Adrenal gland (tissue), 12 donors: ENCODE measurements around the gene PARG. TPM values are rescaled to one million over a fixed set of nuclear protein-coding genes. Genes with fewer than 3 reads are reported as not detected.
"Not testable (repeated sequence)": the region's sequence is repeated elsewhere in the genome, so short reads cannot be mapped to it uniquely, and the experiment has no call there.

Source experiments
- DNase-seq, 7 donors: peaks; one replicate each; pipeline ENCODE4 v3.0.0-alpha.2; 2019 to 2020
- H3K27ac ChIP-seq, 5 donors: fragments of 200-600 bp; sonication (generic) in 4 of 5; 1 replicate in 3 of 5; 2 replicates in 2 of 5; pipeline versions ENCODE4 v1.5.1 to v1.8.0; 2016 to 2020; ENCODE audit warnings: mild to moderate bottlenecking in 1 of 5
- H3K27me3 ChIP-seq: fragments of 200-600 bp; 2 replicates; pipeline ENCODE4 v1.8.0; 2021
- H3K36me3 ChIP-seq, 2 donors: fragments of 200-600 bp; replicated peaks in 1 of 2; 1 replicate in 1 of 2; 2 replicates in 1 of 2; pipeline versions ENCODE4 v1.5.1 to v1.8.0; 2018 to 2022
- H3K4me1 ChIP-seq, 2 donors: fragments of 200-600 bp; replicated peaks in 1 of 2; 1 replicate in 1 of 2; 2 replicates in 1 of 2; pipeline versions ENCODE4 v1.5.1 to v1.8.0; 2018 to 2021
- H3K4me3 ChIP-seq, 4 donors: fragments of 200-600 bp; sonication (generic) in 3 of 4; one replicate each; pipeline ENCODE4 v1.5.1; 2016 to 2018
- H3K9me3 ChIP-seq, 3 donors: fragments of 200-600 bp; sonication (generic) in 1 of 3; replicated peaks in 1 of 3; 1 replicate in 2 of 3; 2 replicates in 1 of 3; pipeline versions ENCODE4 v1.5.1 to v1.8.0; 2016 to 2021
- CTCF ChIP-seq, 6 experiments: fragments of 450-650 bp in 4 of 6; fragments of 200-600 bp in 2 of 6; sonication (generic) in 1 of 6; IDR thresholded peaks; 1 replicate in 5 of 6; 2 replicates in 1 of 6; pipeline versions ENCODE4 v1.5.1 to v1.8.0; 2016 to 2021; ENCODE audit warnings: antibody characterized with exemption in 6 of 6, mild to moderate bottlenecking in 2 of 6, moderate library complexity in 1 of 6
- WGBS, 4 donors: extraction: QIAGEN DNeasy Blood & Tissue Kit in 2 of 4; methylation state at CpG; one replicate each; pipeline versions ENCODE4 v1.1.5 to v1.1.7; 2013 to 2017; 5-methylcytosine and 5-hydroxymethylcytosine counted together
- intact Hi-C, 2 donors: fragments of 100-400 bp; cut with DNase I; formaldehyde crosslinking; loops; one replicate each; pipeline versions ENCODE4 v1.14.1 to v1.15.0; 2022 to 2023
- polyA plus RNA-seq, 3 donors: library from polyadenylated mRNA; stranded (reverse); fragments of 200-250 nt in 2 of 3; fragments of 350-450 nt in 1 of 3; fragmentation: Illumina TruSeq in 1 of 3; extraction: RNeasy Lipid Tissue Mini Kit (QIAGEN cat#74804) in 1 of 3; gene quantifications; one replicate each; pipeline ENCODE4 v1.2.3, GENCODE V29; 2013 to 2014
- total RNA-seq, 9 donors: library from RNA; depleted of rRNA in 4 of 9; stranded (reverse); fragments of >200 nt in 4 of 9; fragments of 120-200 nt in 1 of 9; fragmentation: NEBNext Ultra II Directional in 1 of 9; extraction: Animal tissue kit (Norgen Biotek cat#: 25700) in 1 of 9; gene quantifications; one replicate each; pipeline versions ENCODE4 v1.1.0 to v1.2.4, GENCODE V29; 2013 to 2023
- donor health status: healthy with polysubstance abuse.
- donor health status: Bipolar disorder and iron deficiency.
- donor health status: DM: yes; HTN: yes; CAD: no.
- donor health status: DM: no; HTN: no; CAD: no.
- donor health status: DM: no; HTN: no; CAD: no.
- donor health status: DM: yes; HTN: yes; CAD: no.

The PARG gene
- total and polyA plus RNA-seq, 12 donors: 3.1 to 56.8 (median 21.8) TPM

GRCh38 chr10:49917927-49918326 lies 23.9 kb downstream of the PARG start:
- H3K27me3 ChIP-seq, intact Hi-C loops, H3K4me1 ChIP-seq, H3K27ac ChIP-seq, H3K36me3 ChIP-seq, H3K4me3 ChIP-seq, DNase-seq, H3K9me3 ChIP-seq: not testable (repeated sequence)

GRCh38 chr10:49916451-49916850 lies 25.4 kb downstream of the PARG start:
- H3K4me1 ChIP-seq, intact Hi-C loops, H3K27me3 ChIP-seq, H3K9me3 ChIP-seq, DNase-seq, H3K4me3 ChIP-seq, H3K27ac ChIP-seq, H3K36me3 ChIP-seq: not testable (repeated sequence)

GRCh38 chr10:49910295-49910694 lies 31.5 kb downstream of the PARG start:
- H3K4me3 ChIP-seq, H3K9me3 ChIP-seq, intact Hi-C loops, H3K27me3 ChIP-seq, H3K4me1 ChIP-seq, H3K36me3 ChIP-seq, H3K27ac ChIP-seq, DNase-seq: not testable (repeated sequence)
- WGBS, 4 donors: no CpG with 5 or more reads among the region's 1 CpG

- H3K4me1 ChIP-seq, H3K36me3 ChIP-seq, H3K4me3 ChIP-seq, DNase-seq, H3K27ac ChIP-seq, H3K27me3 ChIP-seq, intact Hi-C loops, H3K9me3 ChIP-seq: not testable (repeated sequence)
- 63 to 69% (median 64%) methylated on average over 4 of the region's 4 CpGs for WGBS, 4 donors
Measured at GRCh38 chr10:49908290-49909080, 33.3 kb downstream of the PARG start.

GRCh38 chr10:49903829-49904228 lies 38.0 kb downstream of the PARG start:
- 81 to 91% (median 87%) methylated on average over 3 of the region's 3 CpGs for WGBS, 4 donors
- H3K27me3 ChIP-seq, H3K36me3 ChIP-seq, H3K27ac ChIP-seq, H3K4me1 ChIP-seq, H3K4me3 ChIP-seq, DNase-seq, intact Hi-C loops, H3K9me3 ChIP-seq: not testable (repeated sequence)

- DNase-seq, H3K27ac ChIP-seq, H3K9me3 ChIP-seq, H3K36me3 ChIP-seq, H3K27me3 ChIP-seq, H3K4me3 ChIP-seq, intact Hi-C loops, H3K4me1 ChIP-seq: not testable (repeated sequence)
- 83 to 95% (median 88%) methylated on average over 2 to 3 of the region's 3 CpGs for WGBS, 4 donors
Measured at GRCh38 chr10:49900406-49900805, 41.4 kb downstream of the PARG start.

GRCh38 chr10:49899999-49900398 lies 41.8 kb downstream of the PARG start:
- H3K9me3 ChIP-seq, H3K4me3 ChIP-seq, intact Hi-C loops, H3K27ac ChIP-seq, H3K36me3 ChIP-seq, H3K4me1 ChIP-seq, H3K27me3 ChIP-seq, DNase-seq: not testable (repeated sequence)
- 72 to 100% (median 92%) methylated on average over 1 to 2 of the region's 2 CpGs for WGBS, 4 donors

GRCh38 chr10:49890025-49890424 lies 51.8 kb downstream of the PARG start:
- 92 to 99% (median 96%) methylated on average over 5 of the region's 5 CpGs for WGBS, 4 donors
- DNase-seq, H3K36me3 ChIP-seq, H3K4me3 ChIP-seq, intact Hi-C loops, H3K27ac ChIP-seq, H3K27me3 ChIP-seq, H3K4me1 ChIP-seq, H3K9me3 ChIP-seq: not testable (repeated sequence)
- peak in 2 of 6 experiments; percentile 12 to 33 for TF ChIP-seq CTCF (IDR thresholded peaks at IDR 0.05)

- H3K36me3 ChIP-seq, H3K27ac ChIP-seq, H3K27me3 ChIP-seq, H3K9me3 ChIP-seq, H3K4me3 ChIP-seq, H3K4me1 ChIP-seq, DNase-seq, intact Hi-C loops: not testable (repeated sequence)
- 60 to 71% (median 67%) methylated on average over 1 of the region's 3 CpGs for whole genome bisulfite sequencing, 4 donors
Measured at GRCh38 chr10:49884739-49885331, 57.0 kb downstream of the PARG start.

GRCh38 chr10:49883852-49884251 lies 58.0 kb downstream of the PARG start:
- peak in 5 of 7 donors; percentile 11 to 39 (median 21) for DNase-seq
- H3K27me3 ChIP-seq, intact Hi-C loops, H3K9me3 ChIP-seq, H3K36me3 ChIP-seq, H3K27ac ChIP-seq, H3K4me3 ChIP-seq, H3K4me1 ChIP-seq: not testable (repeated sequence)
- 81 to 95% methylated on average over 1 of the region's 3 CpGs; no CpG with 5 or more reads in 2 of the 4 donors for WGBS, 4 donors
